ENCODE data around the gene PGBD5.

The PGBD5 gene

DNA sequence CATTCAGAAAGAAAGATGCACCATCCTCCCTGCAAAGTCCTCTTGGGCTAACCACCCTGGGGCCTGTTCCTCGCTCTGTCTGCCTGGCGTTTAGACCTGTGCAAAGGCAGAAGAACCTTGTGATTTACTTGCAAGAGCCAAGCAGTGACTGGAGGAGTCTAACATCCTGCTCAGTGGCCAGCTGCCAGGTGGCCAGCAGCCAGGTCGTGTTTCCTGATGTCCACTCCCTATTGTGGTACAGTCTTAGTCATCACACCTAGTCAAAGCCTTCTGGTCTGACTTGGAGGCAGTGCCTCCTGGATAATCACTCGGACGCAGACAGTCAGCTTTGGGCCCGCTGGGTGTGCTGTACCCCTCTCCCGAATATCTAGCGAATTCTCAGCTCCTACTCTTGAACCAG lies 118.1 kb downstream of the PGBD5 start:
- peaks cover 4% of the 10 kb centered on the region for H3K4me1 ChIP-seq (ENCODE audit: control insufficient read depth, insufficient read depth, low read depth, low read length)
- no peak overlapping the region for H3K4ac ChIP-seq (ENCODE audit: low read depth in 1 of 2, low read length in 2 of 2)
- H2BK15ac ChIP-seq (ENCODE audit: low read depth, poor library complexity, severe bottlenecking), result no peak overlapping the region
- no peak overlapping the region for H3K23ac ChIP-seq (ENCODE audit: low read length in 2 of 2)
- H4K91ac ChIP-seq (ENCODE audit: low read length), result no peak overlapping the region
- 83% methylated on average over 8 of the region's 8 CpGs for WGBS
- H2AK5ac ChIP-seq (ENCODE audit: low read length, severe bottlenecking), result no peak overlapping the region
- DNase-seq, result peak; percentile 29
- H3K14ac ChIP-seq (ENCODE audit: low read length in 2 of 2), result no peak overlapping the region
- no peak overlapping the region for H4K8ac ChIP-seq (ENCODE audit: low read length)
- no peaks in the 10 kb centered on the region for H3K79me1 ChIP-seq (replicated peaks; ENCODE audit: low read length, poor library complexity, severe bottlenecking)
- no peak overlapping the region for H3K18ac ChIP-seq (ENCODE audit: low read depth in 1 of 2, low read length in 2 of 2)
- no peak overlapping the region for H2AFZ ChIP-seq (ENCODE audit: low read depth, low read length)
- peaks cover 4 to 9% of the 10 kb centered on the region in 2 experiments for H3K27me3 ChIP-seq (ENCODE audit: control insufficient read depth in 1 of 2, insufficient read depth in 1 of 2, low read length in 2 of 2)
- H3K4me2 ChIP-seq (ENCODE audit: low read length, poor library complexity, severe bottlenecking), result no peak overlapping the region
- no peak overlapping the region for H2BK12ac ChIP-seq (ENCODE audit: low read length in 2 of 2)
- H2BK120ac ChIP-seq (ENCODE audit: low read depth, low read length), result no peak overlapping the region
- H3K4me3 ChIP-seq (ENCODE audit: insufficient read depth in 1 of 2, low read depth in 1 of 2, low read length in 2 of 2), result no peak overlapping the region
- H2BK5ac ChIP-seq (ENCODE audit: low read depth, low read length, poor library complexity, severe bottlenecking), result no peak overlapping the region
- no peaks in the 10 kb centered on the region for H3K36me3 ChIP-seq (ENCODE audit: control insufficient read depth in 1 of 2, insufficient read depth in 2 of 2, low read depth in 1 of 2, low read length in 2 of 2)
- H3K9me3 ChIP-seq (ENCODE audit: control insufficient read depth, low read length), result no peaks in the 10 kb centered on the region
- H3K9ac ChIP-seq (ENCODE audit: low read length), result no peak overlapping the region
- H3K27ac ChIP-seq (ENCODE audit: low read length, poor library complexity, severe bottlenecking), result no peak overlapping the region

DNA sequence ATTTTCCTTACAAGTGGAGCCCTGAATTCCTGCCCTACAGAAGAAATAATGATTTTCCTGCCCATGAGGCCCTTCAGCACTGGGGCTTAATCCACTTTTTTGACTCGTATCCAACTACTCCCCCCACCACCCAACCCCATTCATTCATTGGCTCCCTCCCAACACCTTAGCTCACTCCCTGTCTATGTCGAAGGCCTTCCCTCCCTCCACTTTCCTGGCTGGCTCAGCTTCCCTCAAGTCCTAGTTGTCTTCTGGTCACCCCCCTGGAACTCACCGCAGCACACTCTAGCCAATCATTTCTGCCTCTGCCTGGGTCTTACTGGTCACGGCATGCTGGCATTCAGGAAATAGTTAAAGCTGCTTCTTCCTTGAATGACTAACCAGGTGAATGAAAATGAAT lies 118.9 kb downstream of the PGBD5 start:
- Histone ChIP-seq H3K79me1 (replicated peaks; ENCODE audit: low read length, poor library complexity, severe bottlenecking) (no peaks in the 10 kb centered on the region), H4K8ac (ENCODE audit: low read length) (no peak overlapping the region), H3K4ac (ENCODE audit: low read depth in 1 of 2, low read length in 2 of 2) (no peak overlapping the region), H2AFZ (ENCODE audit: low read depth, low read length) (no peak overlapping the region), H2BK15ac (ENCODE audit: low read depth, poor library complexity, severe bottlenecking) (no peak overlapping the region), H3K4me3 (ENCODE audit: insufficient read depth in 1 of 2, low read depth in 1 of 2, low read length in 2 of 2) (no peak overlapping the region), H3K9ac (ENCODE audit: low read length) (no peak overlapping the region), H2AK5ac (ENCODE audit: low read length, severe bottlenecking) (no peak overlapping the region), H3K4me2 (ENCODE audit: low read length, poor library complexity, severe bottlenecking) (no peak overlapping the region), H2BK12ac (ENCODE audit: low read length in 2 of 2) (no peak overlapping the region), H2BK120ac (ENCODE audit: low read depth, low read length) (no peak overlapping the region), H2BK5ac (ENCODE audit: low read depth, low read length, poor library complexity, severe bottlenecking) (no peak overlapping the region), H3K27ac (ENCODE audit: low read length, poor library complexity, severe bottlenecking) (no peak overlapping the region), H3K4me1 (ENCODE audit: control insufficient read depth, insufficient read depth, low read depth, low read length) (peaks cover 4% of the 10 kb centered on the region), H3K14ac (ENCODE audit: low read length in 2 of 2) (no peak overlapping the region), H3K9me3 (ENCODE audit: control insufficient read depth, low read length) (no peaks in the 10 kb centered on the region), H3K18ac (ENCODE audit: low read depth in 1 of 2, low read length in 2 of 2) (no peak overlapping the region), H3K27me3 (ENCODE audit: control insufficient read depth in 1 of 2, insufficient read depth in 1 of 2, low read length in 2 of 2) (peaks cover 0 to 4% of the 10 kb centered on the region in 2 experiments), H3K23ac (ENCODE audit: low read length in 2 of 2) (no peak overlapping the region), H4K91ac (ENCODE audit: low read length) (no peak overlapping the region), H3K36me3 (ENCODE audit: control insufficient read depth in 1 of 2, insufficient read depth in 2 of 2, low read depth in 1 of 2, low read length in 2 of 2) (no peaks in the 10 kb centered on the region)
- WGBS, result 73% methylated on average over 4 of the region's 4 CpGs
- DNase-seq, result no peak

DNA sequence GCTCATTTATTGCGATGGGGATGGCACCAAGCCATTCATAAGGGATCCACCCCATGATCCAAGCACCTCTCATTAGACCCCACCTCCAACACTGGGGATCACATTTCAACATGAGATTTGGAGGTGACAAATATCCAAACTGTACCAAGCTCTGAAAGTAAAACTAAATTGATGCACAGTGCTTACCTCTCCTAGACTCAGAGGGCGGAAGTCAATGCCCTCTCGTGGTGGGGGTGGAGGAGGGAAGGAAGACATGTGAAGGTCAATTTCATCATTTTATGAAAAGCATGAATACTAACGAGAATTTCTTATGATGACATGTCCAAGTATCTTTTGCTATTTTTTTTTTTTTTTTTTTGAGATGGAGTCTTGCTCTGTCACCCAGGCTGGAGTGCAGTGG lies 120.0 kb downstream of the PGBD5 start:
- Histone ChIP-seq H3K9me3 (ENCODE audit: control insufficient read depth, low read length) (no peaks in the 10 kb centered on the region), H3K4me1 (ENCODE audit: control insufficient read depth, insufficient read depth, low read depth, low read length) (peaks cover 4% of the 10 kb centered on the region), H3K23ac (ENCODE audit: low read length in 2 of 2) (no peak overlapping the region), H3K4me2 (ENCODE audit: low read length, poor library complexity, severe bottlenecking) (no peak overlapping the region), H2BK15ac (ENCODE audit: low read depth, poor library complexity, severe bottlenecking) (no peak overlapping the region), H3K27ac (ENCODE audit: low read length, poor library complexity, severe bottlenecking) (no peak overlapping the region), H2BK12ac (ENCODE audit: low read length in 2 of 2) (no peak overlapping the region), H2BK120ac (ENCODE audit: low read depth, low read length) (no peak overlapping the region), H3K9ac (ENCODE audit: low read length) (no peak overlapping the region), H3K79me1 (replicated peaks; ENCODE audit: low read length, poor library complexity, severe bottlenecking) (no peaks in the 10 kb centered on the region), H4K91ac (ENCODE audit: low read length) (no peak overlapping the region), H4K8ac (ENCODE audit: low read length) (no peak overlapping the region), H2AK5ac (ENCODE audit: low read length, severe bottlenecking) (no peak overlapping the region), H2BK5ac (ENCODE audit: low read depth, low read length, poor library complexity, severe bottlenecking) (no peak overlapping the region), H3K14ac (ENCODE audit: low read length in 2 of 2) (no peak overlapping the region), H3K27me3 (ENCODE audit: control insufficient read depth in 1 of 2, insufficient read depth in 1 of 2, low read length in 2 of 2) (peaks cover 0 to 4% of the 10 kb centered on the region in 2 experiments), H2AFZ (ENCODE audit: low read depth, low read length) (no peak overlapping the region), H3K36me3 (ENCODE audit: control insufficient read depth in 1 of 2, insufficient read depth in 2 of 2, low read depth in 1 of 2, low read length in 2 of 2) (no peaks in the 10 kb centered on the region), H3K4me3 (ENCODE audit: insufficient read depth in 1 of 2, low read depth in 1 of 2, low read length in 2 of 2) (no peak overlapping the region), H3K18ac (ENCODE audit: low read depth in 1 of 2, low read length in 2 of 2) (no peak overlapping the region), H3K4ac (ENCODE audit: low read depth in 1 of 2, low read length in 2 of 2) (no peak overlapping the region)
- 85% methylated on average over 3 of the region's 4 CpGs for WGBS
- DNase-seq, result no peak

DNA sequence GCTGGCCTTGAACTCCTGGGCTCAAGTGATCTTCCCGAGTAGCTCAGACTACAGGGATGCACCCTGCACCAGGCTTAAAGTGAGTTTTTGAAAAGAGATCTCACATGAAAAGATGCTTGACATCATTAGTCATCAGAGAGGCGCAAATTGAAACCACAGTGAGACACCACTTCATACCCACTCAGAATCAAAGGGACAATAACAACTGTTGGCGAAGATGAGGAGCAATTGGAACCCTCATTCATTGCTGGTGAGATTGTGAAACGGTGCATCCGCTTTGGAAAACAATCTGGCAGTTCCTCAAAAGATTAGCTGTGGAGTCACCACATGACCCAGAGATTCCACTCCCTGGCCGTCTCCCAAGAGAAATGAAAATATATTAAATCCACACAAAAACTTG lies 122.3 kb downstream of the PGBD5 start:
- Histone ChIP-seq H2AFZ (ENCODE audit: low read depth, low read length) (no peak overlapping the region), H4K91ac (ENCODE audit: low read length) (no peak overlapping the region), H3K4me1 (ENCODE audit: control insufficient read depth, insufficient read depth, low read depth, low read length) (peaks cover 4% of the 10 kb centered on the region), H2BK5ac (ENCODE audit: low read depth, low read length, poor library complexity, severe bottlenecking) (no peak overlapping the region), H3K14ac (ENCODE audit: low read length in 2 of 2) (no peak overlapping the region), H3K4ac (ENCODE audit: low read depth in 1 of 2, low read length in 2 of 2) (no peak overlapping the region), H3K9me3 (ENCODE audit: control insufficient read depth, low read length) (no peaks in the 10 kb centered on the region), H3K79me1 (replicated peaks; ENCODE audit: low read length, poor library complexity, severe bottlenecking) (no peaks in the 10 kb centered on the region), H2BK120ac (ENCODE audit: low read depth, low read length) (no peak overlapping the region), H3K23ac (ENCODE audit: low read length in 2 of 2) (no peak overlapping the region), H2BK12ac (ENCODE audit: low read length in 2 of 2) (no peak overlapping the region), H3K36me3 (ENCODE audit: control insufficient read depth in 1 of 2, insufficient read depth in 2 of 2, low read depth in 1 of 2, low read length in 2 of 2) (no peaks in the 10 kb centered on the region), H4K8ac (ENCODE audit: low read length) (no peak overlapping the region), H3K4me2 (ENCODE audit: low read length, poor library complexity, severe bottlenecking) (no peak overlapping the region), H2BK15ac (ENCODE audit: low read depth, poor library complexity, severe bottlenecking) (no peak overlapping the region), H3K4me3 (ENCODE audit: insufficient read depth in 1 of 2, low read depth in 1 of 2, low read length in 2 of 2) (no peak overlapping the region), H3K18ac (ENCODE audit: low read depth in 1 of 2, low read length in 2 of 2) (no peak overlapping the region), H2AK5ac (ENCODE audit: low read length, severe bottlenecking) (no peak overlapping the region), H3K27me3 (ENCODE audit: control insufficient read depth in 1 of 2, insufficient read depth in 1 of 2, low read length in 2 of 2) (peaks cover 0 to 12% of the 10 kb centered on the region in 2 experiments), H3K9ac (ENCODE audit: low read length) (no peak overlapping the region), H3K27ac (ENCODE audit: low read length, poor library complexity, severe bottlenecking) (no peak overlapping the region)
- no peak for DNase-seq
- 83% methylated on average over 6 of the region's 6 CpGs for WGBS
